HG03575 (cell line): ENCODE measurements around the gene LIPK.
"Not testable (repeated sequence)": the region's sequence is repeated elsewhere in the genome, so short reads cannot be mapped to it uniquely, and the experiment has no call there.

Experiments
- ATAC-seq: cut with Tn5 transposase; IDR thresholded peaks from one replicate; pipeline ENCODE4 v1.9.1; 2021; ENCODE audit not compliant: unreplicated experiment, insufficient number of reproducible peaks, low FRiP score; ENCODE audit errors: extremely low read depth

LIPK gene

DNA sequence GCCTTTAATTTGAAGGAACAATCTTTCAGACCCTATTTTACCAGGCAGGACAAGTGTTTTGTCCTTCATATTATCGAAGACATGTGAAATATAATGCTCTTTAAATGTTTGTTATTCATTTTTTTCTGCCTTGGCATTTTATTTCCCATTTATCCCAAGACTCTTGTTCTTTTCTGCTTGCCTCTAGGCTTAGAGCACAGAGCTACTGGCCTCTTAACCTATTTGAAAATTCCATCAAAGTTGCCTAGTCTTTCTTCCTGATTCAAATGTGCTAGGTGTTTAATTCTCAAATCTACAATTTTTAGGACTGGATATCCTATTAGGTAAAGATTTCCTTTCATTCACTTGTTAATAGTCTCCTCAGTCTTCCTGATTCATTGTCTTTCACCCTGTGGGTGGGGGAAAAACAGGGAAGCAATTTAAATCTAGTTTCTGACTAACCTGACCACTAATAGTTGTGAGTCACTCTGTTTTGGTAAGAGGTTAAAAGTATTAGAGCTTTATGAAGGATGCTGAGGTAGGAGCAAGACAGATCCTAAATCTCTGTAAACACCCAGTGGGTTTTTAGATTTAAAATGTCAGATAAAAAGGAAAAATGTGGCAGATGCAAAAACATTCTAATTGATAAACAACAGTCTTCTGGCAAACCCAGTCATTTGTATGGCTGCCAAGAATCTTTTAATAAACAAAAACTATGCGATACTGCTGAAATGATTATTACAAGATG lies 1.5 kb downstream of the LIPK start:
- ATAC-seq, result no peak

DNA sequence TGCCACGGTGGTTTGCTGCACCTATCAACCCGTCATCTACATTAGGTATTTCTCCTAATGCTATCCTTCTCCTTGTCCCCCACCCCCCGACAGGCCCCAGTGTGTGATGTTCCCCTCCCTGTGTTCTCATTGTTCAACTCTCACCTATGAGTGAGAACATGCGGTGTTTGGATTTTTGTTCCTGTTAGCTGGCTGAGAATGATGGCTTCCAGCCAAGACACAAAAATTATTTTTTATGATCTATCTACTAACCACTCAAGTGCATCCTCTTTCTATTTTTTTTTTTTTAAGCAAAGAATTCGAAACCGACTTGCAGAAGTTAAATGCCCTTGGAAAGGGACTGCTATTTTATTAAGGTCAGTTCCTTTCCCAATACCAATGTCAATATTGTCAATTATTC lies 3.3 kb downstream of the LIPK start:
- ATAC-seq, result not testable (repeated sequence)

DNA sequence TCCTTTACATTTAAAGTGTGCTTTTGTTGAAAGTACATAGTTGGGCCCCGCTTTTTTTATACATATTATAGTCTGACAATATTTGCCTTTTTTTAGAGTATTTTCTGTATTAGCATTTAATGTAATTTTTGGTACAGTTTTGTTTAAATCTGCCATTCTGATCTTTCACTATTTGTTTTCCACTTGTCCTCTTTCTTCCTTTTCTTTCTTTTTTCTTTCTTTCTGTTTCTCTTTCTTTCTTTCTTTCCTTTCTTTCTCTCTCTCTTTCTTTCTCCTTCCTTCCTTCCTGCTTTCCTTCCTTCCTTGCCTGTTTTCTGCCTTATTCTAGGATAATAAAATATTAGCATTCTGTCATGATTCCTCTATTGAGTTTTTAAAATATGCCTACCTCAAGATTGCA lies 9.5 kb downstream of the LIPK start:
- ATAC-seq, result no peak

DNA sequence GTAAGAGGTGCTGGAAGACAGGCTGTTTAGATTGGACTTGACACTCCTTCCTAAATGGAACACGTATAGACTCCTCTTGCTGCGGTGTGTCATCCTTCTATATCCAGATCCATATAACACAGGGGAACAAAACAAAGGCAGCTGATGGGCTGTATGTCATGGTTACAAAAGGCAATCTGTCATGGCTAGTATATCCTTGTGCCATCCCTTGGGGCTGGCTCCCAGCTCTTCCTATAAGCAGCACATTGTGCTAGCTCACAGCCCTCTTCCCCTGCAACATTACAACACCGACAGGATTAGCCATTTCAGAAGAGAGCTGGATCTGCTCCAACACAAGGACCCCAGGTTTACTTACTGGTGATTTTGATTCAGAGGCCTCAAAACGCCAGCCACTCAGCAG lies 15.3 kb downstream of the LIPK start:
- ATAC-seq, result no peak

DNA sequence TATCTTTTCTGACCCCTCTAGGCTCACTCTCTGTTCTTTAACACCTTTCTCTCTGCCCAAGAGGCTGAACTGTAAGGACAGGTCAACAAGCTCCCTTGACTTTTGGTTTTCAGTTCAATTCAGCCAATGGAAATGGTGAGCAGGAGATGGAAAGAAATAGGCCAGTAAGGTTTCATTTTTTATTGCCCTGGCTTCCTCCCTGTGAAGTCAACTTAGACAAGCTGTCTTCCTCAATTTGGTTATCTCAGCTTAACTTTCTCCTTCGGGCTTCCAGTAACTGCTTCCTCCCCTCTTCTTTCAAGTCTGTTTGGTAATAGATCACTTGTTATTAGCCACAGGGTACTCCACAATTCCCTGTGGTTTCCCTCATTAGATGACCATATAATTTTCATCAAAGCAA lies 19.7 kb downstream of the LIPK start:
- no peak for ATAC-seq

DNA sequence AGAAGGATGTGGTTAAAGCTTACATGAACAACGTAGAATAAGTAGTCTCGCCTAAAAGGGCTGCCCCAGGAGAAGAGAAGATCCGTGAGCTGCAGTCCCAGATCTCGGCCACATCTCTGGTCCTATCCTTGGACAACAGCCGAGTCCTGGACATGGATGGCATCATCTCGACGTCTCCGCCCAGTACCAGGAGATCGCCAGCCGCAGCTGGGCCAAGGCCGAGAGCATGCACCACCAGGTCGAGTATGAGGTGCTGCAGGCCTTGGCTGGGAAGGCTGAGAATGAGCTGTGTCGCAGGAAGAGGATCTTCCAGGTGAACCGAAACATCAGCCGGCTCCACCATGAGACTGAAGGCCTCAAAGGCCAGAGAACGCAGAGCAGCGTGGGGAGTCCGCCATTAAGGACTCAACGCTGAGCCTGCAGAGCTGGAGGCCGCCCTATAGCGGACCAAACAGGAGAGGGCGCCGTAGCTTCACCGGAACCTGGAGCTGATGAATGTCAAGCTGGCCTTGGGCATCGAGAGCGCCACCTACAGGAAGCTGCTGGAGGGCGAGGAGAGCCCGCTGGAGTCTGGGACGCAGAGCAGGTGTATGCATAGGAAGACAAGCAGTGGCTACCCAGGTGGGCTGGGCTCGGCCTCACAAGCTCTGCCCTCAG lies 22.2 kb downstream of the LIPK start:
- no peak for ATAC-seq

DNA sequence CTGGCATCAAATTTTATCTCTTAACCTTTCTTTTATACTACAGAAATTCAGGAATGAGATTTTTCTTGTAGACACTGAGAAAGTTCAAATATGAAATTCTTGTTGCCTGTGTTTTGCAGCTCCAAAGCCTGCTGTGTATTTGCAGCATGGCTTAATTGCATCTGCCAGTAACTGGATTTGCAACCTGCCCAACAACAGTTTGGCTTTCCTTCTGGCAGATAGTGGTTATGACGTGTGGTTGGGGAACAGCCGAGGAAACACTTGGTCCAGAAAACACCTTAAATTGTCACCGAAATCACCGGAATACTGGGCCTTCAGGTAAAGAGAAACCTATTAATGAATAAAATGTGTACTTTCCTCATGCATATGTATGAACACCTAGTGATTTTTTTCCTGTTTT lies 24.8 kb downstream of the LIPK start:
- no peak for ATAC-seq

DNA sequence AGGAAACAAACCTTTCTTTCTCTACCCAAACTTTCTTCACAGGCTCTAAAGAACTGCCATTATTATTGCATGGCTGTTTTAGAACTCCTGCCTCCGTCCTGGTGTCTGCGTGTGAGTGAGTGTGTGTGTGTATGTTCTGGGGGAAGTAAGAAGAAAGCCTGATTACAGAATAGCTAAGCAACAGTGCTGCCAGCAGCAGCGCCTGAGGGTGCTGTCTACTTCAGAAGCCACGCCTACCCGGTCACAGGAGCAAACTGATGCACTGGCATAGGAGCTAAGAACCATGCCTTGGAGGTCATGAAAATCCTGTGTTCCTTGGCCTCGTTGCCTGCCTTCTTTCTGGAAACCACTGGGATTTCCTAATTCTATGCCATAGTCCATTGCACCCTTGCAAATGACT lies 25.2 kb downstream of the LIPK start:
- no peak for ATAC-seq

DNA sequence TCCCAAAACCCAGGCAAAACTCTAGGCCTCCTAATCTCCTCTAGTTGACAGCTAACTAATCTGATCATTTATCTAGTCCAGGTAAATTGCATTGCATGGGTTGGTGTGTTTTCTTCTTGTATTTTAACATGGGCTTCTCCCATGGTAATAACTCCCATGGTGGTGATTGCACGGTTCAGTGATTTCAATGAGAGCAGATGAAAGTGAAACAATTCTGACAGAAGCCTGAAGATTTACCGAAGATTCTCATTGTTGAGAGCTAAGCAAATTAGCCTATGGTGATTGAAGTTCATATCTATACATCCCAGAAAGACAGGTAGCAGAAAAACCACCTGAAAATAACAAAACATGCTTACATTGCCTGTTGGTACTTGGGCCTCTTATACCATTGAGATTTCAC lies 27.2 kb downstream of the LIPK start:
- ATAC-seq, result no peak

DNA sequence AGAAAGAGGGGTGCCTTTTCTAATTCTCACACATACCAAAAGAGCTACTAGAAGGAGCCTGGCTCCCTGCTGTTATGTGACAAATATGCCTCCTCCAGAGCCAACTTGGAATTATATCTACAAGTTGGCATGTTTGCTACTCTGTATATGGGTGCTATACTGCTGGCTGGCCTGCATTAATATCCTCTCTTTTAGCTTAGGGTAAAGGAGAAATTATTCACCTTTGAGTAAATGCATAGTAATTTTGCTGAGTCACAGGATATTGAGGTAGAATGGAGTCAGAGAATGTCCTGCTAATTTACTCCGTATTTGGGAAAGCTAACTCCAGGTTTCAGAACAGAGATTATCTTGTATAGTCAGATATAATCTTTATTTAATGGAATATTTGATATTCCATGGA lies 29.6 kb downstream of the LIPK start:
- ATAC-seq, result no peak

DNA sequence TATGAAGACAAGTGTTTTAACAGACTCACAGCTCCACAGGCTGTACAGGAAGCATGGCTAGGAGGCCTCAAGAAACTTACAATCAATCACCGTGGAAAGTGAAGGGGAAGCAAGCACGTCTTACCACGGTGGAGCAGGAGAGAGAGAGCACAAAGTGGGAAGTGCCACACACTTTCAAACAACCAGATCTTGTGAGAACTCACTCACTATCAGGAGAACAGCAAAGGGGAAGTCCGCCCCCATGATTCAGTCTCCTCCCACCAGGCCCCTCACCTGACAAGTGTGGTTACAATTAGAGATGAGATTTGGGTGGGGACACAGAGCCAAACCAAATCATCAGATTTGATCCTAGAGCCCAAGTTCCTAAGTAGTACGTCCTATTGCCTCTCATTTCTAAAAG lies 35.9 kb downstream of the LIPK start:
- ATAC-seq, result not testable (repeated sequence)

DNA sequence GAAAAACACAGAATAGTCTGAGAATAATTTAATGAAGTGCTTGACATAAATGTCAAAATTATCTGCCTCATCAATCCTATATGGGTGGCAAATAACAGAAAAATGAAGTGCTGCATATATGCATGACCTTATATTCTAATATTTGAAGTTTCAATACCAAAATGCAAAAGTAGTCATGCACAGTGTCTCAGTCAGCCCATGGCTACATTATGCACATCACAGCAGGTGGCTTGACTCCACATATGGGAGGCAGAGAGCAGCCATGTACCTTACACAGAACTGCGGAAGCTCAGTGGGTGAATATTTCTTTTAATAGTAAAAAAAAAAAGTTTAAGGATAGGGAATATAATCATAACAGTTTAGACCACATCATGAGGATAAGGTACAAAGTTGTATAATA lies 36.4 kb downstream of the LIPK start:
- no peak for ATAC-seq

DNA sequence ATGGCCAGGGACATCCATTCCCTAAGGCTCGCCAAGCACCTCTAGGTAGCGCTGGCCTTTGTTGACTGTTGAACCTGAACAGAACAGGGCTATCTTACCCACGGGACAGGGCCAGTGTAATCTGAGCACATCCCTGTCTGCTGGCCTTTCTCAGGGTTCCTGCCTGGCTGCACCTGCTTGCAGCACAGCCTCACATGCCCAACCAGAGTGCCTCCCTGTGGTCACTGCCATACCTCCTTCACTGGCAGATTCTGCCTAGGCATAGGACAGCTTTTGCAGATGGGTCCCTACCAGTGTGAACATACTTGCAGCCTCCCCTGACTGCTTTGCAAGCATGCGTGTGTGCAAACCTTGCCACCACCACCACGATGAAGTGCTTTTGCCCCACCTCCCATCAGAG lies 38.0 kb downstream of the LIPK start:
- ATAC-seq, result no peak

DNA sequence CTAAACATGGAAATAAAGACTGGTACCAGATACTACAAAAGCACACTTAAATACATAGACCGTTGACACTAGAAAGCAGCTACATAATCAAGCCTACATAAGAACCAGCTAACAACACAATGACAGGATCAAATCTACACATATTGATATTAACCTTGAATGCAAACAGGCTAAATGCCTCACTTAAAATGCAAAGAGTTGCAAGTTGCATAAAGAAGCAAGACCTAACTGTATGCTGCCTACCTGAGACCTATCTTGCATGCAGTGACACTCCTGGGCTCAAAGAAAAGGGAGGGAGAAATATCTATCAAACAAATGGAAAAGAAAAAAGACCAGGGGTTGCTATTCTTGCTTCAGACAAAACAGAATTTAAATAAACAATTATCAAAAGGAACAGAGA lies 39.6 kb downstream of the LIPK start:
- ATAC-seq, result no peak

DNA sequence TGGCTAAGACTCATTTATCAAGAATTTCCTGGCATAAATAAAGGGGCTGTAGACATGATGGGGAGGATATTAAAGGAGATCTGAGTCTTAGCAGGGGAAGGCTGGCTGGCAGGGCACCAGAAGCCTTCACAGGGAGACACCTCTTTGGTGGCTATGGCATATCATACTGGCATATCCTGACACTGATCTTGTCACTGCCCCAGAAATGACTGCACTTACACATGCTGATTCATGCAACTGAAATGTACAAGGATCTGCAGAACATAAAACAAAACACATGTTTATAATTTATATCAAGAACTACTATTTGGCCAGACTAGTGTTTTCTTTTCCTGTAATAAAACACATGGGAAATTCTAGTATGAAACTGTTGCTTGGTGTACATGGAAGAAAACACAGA lies 48.2 kb downstream of the LIPK start:
- ATAC-seq, result no peak

DNA sequence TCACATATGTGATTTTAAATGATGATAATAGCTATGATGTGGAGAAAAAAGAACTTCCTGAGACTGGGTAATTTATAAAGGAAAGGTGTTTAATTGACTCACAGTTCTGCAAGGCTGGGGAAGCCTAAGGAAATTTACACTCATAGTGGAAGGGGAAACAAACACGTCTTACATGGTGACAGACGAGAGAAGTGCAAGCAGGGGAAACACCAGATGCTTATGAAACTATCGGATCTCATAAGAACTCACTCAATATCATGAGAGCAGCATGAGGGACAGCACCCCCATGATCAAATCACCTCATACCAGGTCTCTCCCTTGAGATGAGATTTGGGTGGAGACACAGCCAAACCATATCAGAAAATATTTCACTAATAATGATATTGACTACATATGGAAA lies 49.7 kb downstream of the LIPK start:
- ATAC-seq, result no peak

DNA sequence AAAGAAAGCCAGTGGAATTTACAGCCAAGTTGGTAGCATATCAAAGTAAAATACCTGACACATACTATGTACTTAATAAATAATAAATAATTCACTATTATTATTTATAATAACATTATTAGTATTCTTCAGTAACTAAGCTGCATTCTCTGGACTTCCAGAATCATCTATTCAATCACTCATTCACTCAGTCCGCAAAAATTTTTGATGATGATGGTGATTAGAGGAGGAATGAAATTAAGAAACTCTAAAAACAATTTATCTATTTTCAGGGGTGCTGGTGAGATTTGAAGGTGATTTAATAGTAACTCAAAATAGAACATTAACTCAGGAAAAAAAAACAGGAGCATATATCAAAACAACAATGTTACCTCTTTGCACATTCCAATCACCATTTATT lies 50.6 kb downstream of the LIPK start:
- no peak for ATAC-seq

DNA sequence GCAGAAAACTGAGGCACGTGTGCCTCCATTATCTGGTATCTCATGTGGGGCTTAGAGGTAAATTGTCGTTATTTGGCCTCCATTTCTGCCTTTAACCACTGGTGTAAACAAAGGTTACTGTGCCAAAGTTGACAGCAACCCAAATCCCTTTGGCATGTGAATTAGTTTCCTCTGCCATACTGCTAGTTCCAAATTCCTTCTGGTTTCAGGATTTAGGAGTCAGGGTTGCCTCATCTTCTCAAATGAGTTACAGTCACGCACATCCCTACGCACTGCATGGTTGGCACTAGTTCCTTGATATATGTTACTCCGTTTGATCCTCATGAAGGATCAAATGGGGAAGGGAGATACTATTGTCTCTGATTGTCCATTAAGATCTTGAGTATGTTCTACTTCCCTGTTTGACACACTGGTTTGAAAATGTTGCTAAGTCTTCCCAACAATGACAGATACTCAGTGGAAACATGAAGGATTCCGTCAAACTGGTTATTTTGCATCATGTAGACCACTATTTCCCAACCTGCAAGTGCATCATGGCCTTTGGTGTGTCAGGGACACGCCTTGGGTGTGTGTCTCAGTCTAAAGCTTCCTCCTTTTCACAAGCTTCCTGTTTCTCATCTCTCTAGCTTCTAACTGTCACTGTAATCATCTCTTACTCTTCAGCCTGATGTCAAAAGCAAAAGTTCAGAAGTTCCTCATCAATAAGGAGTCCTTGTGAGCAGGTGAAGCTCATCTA lies 53.5 kb downstream of the LIPK start, which contains the start of gene LIPN:
Gene LIPN, plus strand, starts transcription at position 655 of the 736 bp plus-strand sequence. CDS start 1,386 bp downstream, outside the sequence.
- ATAC-seq, result no peak

DNA sequence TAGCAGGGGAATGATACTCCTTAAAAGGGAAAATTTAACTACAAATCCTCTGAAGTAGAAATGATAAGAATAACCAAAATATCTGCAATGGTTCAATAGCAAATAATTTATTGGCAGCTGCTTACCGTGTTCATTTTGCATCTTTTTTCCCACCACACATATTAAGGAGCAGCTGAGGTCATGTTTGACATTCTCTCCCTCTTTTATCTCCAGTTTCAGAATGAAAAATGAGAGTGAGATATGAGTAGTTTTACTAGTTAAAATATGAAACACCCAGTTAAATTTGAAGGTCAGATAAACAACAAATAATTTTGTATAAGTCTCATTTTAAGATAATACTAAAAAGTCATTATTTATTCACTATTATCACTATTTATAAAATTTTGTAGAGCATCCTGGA lies 56.9 kb downstream of the LIPK start:
- ATAC-seq, result no peak

DNA sequence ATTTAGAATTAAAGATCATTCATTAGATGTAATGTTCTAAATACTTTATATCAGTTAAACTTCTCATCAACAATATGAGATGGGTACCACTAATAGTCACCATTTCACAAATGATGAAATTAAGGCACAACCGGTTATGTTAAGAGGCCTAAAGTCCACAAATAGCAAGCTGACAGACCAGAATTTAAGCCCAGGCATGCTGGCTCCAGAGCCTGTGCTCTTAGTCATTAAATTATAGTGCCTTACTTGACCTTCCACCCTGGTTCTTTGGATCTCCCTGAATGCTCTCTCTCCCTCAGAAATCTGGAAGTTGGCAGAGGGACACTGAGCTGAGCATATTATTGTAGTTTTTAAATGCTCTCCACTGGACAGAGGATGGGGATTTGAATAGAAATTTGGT lies 57.4 kb downstream of the LIPK start:
- ATAC-seq, result no peak
